NCI-H526 (cell line): Measurements from ENCODE around the gene KANK4.
A peak's percentile ranks its signal among the peaks of the same experiment; 100 is the strongest.

Experiments
- DNase-seq, 2 experiments: peaks; one replicate each; lab custom pipeline; 2025; lab: John Stamatoyannopoulos, UW

Gene KANK4

DNA sequence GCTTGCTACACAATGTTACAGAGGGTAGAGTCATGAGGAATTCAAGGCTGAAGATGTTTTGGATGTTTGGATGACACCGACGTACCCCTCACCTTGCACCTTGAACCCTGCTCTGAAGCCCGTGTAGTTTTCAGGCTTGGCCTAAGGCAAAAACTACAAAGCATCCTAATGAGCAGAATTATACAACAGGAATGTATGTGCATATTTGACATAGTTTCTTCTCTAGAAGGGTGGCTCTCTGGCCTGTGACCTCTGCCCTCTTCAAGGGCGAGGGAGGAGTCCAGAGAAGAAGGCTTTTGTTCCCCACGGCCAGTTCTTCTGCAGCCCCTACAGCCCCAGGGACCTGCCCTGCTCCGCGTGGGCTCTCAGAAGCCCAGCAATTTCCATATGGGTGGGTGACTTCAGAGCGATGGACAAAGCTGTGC lies 81.3 kb downstream of the KANK4 start:
- no peak for DNase-seq

- no peak for DNase-seq
Measured at GRCh38 chr1:62237361-62237760, 81.9 kb downstream of the KANK4 start.

DNA sequence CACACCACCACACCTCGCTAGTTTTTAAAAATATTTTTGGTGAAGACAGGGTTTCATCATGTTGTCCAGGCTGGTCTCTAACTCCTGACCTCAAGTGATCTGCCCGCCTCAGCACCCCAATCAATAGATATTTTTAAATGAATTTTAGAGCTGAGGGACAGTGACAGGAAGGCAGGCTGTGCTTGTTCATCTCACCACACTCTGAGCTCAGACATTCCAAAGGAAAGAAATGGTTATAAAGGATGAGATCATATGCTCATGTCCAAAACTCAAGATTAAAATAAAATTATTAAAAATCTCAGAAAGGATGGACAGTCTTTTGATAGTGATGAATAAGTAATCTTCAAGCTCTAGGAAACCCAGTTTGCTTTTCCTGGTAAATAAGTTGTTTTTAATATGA lies 83.7 kb downstream of the KANK4 start:
- DNase-seq, result no peak

- DNase-seq, result no peak
Measured at GRCh38 chr1:62234688-62235087, 84.5 kb downstream of the KANK4 start.

DNA sequence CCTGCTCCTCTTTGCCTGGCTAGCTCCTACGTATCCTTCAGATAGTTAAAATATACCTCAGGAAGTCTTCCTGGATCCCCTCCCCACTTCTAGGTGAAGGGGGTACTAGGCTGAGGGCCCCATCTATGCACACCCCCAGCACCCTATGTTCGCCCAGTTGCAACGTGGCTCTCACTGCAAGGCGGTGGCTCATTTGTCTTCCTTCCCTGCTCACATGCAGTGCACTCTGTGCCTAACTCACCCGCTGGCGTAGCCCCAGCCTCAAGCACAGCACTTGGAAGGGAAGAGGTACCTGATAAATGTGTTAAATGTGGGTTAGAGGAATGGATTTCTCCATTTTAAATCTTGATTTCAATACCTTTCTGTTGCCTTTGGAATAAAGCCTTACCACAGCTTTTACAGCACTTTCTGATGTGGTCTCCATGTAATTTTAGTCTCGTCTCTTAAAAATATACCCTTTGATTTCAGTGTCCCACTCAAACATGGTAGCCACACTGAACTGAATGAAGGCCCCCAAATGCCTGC lies 85.2 kb downstream of the KANK4 start:
- DNase-seq, result no peak

DNA sequence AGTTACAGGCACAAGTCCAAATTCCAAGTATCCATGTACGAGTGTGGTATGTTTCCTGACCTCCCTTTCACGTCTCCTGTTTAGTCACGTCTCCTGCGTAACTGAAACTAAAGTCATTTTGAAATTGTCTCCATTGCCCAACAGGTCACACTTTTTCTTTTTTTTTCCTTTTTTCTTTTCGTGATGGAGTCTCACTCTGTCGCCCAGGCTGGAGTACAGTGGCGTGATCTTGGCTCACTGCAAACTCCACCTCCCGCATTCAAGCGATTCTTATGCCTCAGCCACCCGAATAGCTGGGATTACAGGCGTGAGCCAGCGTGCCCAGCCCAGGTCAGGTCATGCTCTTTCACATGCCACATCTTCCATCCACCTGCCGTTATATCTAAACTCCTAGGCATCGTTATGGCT lies 86.4 kb downstream of the KANK4 start:
- no peak for DNase-seq

DNA sequence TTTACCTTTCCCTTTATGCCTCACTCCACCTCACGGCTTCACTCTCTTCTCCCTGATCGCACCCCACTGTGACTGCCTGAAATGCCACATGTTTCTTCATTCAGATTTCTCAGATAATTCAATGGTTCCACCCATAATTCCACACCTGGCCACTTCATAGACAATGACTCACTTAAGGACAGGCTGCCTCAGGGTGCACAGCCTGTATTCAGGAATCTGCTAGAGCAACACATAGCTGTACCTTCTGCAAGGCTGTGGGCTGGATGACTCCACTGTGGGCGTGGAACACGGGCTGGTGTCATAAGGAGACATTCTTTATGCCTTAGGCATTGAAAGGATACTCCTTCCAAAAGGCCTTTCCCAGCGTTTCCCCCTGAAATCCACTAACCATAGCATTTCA lies 88.5 kb downstream of the KANK4 start:
- DNase-seq, result no peak

GRCh38 chr1:62229932-62230331 lies 89.3 kb downstream of the KANK4 start:
- no peak for DNase-seq

DNA sequence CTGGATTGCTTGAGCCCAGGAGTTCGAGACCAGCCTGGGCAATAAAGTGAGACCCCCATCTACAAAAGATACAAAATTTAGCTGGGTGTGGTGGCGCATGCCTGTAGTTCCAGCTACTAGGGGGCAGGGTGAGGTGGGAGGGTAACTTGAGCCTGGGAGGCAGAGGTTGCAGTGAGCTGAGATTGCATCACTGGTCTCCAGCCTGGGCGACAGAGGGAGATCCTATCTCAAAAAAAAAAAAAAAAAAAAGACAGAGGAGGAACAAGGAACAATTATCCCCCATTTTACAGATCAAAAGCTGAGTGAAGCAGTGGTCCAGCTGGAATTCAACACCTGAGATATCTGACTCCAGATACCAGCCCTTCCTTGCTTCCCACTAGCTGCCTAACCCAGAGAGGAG lies 89.8 kb downstream of the KANK4 start:
- no peak for DNase-seq

- DNase-seq, result no peak
Measured at GRCh38 chr1:62228883-62229187, 90.4 kb downstream of the KANK4 start.

DNA sequence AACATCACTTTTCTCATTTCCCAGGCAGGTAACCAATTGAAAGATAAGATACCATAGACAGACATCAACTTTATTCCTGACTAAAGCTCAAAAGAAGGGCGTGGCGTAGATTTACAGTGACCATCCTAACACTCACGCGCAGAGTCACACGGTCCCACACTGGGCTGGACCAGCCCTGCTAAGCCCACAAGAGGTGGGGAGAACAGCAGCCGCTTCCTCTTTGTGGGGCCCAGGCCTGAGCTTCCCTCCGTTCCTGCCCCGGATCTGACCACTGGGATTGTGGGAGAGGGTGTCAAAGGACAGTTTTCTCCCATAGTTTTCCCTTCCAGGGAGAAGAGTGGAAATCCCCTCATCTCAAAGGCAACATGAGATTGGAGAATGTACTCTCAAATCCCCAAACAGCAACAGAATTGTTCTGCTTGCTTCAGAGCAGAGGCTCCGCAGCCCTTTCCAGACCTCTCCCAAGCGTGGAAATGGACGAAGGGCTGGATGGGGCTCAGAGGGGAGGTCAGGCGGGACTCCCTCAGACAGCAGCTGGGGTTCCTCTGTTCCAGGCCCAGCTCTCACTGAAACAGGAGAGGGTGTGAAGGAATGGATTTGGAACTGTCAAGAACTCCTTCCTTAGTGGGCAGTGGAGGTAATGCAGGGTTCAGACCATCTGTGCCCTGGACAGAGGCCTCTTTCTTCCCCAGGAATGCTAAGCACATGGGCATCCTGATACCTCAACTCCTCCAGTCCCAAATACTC lies 90.9 kb downstream of the KANK4 start:
- DNase-seq, result no peak

GRCh38 chr1:62227496-62227895 lies 91.7 kb downstream of the KANK4 start:
- DNase-seq, result no peak

- DNase-seq, result no peak
Measured at GRCh38 chr1:62224182-62224581, 95.1 kb downstream of the KANK4 start.

GRCh38 chr1:62222321-62222720 lies 96.9 kb downstream of the KANK4 start:
- DNase-seq, result no peak

- no peak for DNase-seq
Measured at GRCh38 chr1:62221171-62221570, 98.1 kb downstream of the KANK4 start.

- DNase-seq, result peak in 1 of 2 experiments; percentile 29
Measured at GRCh38 chr1:62220456-62220855, 98.8 kb downstream of the KANK4 start.

DNA sequence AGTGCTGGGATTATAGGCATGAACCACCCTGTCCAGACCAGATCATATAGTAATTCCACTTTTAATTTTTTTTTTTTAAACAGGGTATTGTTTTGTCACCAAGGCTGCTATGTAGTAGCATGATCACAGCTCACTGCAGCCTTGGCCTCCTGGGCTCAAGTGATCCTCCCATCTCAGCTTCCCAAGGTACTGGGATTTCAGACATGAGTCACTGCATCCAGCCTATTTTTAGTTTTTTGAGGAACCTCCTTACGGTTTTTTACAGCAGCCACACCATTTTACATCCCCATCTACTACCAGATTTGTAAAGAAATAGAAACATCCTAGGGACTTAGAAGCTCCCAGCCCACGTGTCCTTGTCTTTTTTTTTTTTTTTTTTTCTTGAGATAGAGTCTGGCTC lies 100.6 kb downstream of the KANK4 start:
- DNase-seq, result no peak

GRCh38 chr1:62213075-62213914 lies 105.9 kb downstream of the KANK4 start:
- no peak for DNase-seq

DNA sequence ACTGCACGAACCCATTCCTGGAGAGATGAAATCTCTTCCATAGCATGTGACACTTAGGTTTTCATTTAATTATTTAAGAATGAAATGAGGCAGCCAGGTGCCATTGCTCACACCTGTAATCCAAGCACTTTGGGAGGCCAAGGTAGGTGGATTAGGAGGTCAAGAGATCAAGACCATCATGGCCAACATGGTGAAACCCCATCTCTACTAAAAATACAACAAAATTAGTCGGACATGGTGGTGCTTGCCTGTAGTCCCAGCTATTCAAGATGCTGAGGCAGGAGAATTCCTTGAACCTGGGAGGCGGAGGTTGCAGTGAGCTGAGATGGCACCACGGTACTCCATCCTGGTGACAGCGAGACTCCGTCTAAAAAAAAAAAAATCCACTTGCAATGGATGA lies 106.8 kb downstream of the KANK4 start:
- DNase-seq, result no peak

GRCh38 chr1:62210960-62211359 lies 108.3 kb downstream of the KANK4 start:
- no peak for DNase-seq

DNA sequence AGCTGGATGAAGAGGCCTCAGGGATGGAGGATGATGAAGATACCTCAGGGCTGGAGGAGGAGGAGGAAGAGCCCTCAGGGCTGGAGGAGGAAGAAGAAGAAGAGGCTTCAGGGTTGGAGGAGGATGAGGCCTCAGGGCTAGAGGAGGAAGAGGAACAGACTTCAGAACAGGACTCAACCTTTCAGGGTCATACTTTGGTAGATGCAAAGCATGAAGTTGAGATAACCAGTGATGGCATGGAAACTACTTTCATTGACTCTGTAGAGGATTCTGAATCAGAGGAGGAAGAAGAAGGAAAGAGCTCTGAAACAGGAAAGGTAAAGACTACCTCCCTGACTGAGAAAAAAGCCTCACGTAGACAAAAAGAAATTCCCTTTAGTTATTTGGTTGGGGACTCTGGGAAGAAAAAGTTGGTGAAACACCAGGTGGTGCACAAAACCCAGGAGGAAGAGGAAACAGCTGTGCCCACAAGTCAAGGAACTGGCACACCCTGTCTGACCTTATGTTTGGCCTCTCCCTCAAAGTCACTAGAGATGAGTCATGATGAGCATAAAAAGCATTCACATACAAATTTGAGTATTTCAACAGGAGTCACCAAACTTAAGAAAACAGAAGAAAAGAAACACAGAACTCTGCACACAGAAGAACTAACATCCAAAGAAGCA lies 109.2 kb downstream of the KANK4 start:
- no peak for DNase-seq

GRCh38 chr1:62208970-62209369 lies 110.3 kb downstream of the KANK4 start:
- DNase-seq, result no peak

- no peak for DNase-seq
Measured at GRCh38 chr1:62208087-62208486, 111.1 kb downstream of the KANK4 start.
